Astrocyte of the cerebellum (primary cell): ENCODE results near the gene PSTPIP2.
A peak's percentile ranks its signal among the peaks of the same experiment; 100 is the strongest.
"Not testable (repeated sequence)": the region's sequence is repeated elsewhere in the genome, so short reads cannot be mapped to it uniquely, and the experiment has no call there.

Experiments used
- DNase-seq: peaks from one replicate; pipeline ENCODE4 v3.0.0-alpha.2; 2011; ENCODE audit warnings: low read depth
- H3K4me3 ChIP-seq: 2 replicates; pipeline ENCODE4 v1.5.1; 2011; ENCODE audit warnings: mild to moderate bottlenecking, low read depth, low read length, moderate library complexity
- in situ Hi-C: cut with HindIII; loops from 2 replicates; pipeline ENCODE4 v1.10.0; 2017; ENCODE audit warnings: low sequenced_read_pairs
- TF ChIP-seq, protein P1 (sequence below): IDR thresholded peaks from 2 replicates; pipeline ENCODE4 v1.5.1; 2012; ENCODE audit warnings: low read length, low read depth, moderate library complexity, mild to moderate bottlenecking; ENCODE audit errors: missing control alignments

The PSTPIP2 gene

DNA sequence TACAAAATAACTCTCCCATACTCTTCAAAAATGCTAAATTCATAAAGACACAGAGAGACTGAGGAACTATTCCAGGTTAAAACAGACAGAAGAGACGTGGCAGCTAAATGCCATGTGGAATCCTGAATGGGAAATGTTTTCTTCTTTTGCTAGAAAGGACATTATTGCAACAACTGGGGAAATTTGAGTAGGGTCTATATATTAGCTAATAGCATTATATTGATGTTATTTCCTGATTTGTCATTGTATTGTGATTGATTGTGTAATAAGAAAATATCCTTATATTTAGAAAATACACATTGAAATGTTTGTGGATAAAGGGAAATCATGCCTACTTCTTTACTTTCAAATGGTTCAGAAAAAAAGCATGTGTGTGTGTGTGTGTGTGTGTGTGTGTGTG, 23.4 kb downstream of the PSTPIP2 start:
- no peak overlapping the region for H3K4me3 ChIP-seq
- TF ChIP-seq, protein P1, sequence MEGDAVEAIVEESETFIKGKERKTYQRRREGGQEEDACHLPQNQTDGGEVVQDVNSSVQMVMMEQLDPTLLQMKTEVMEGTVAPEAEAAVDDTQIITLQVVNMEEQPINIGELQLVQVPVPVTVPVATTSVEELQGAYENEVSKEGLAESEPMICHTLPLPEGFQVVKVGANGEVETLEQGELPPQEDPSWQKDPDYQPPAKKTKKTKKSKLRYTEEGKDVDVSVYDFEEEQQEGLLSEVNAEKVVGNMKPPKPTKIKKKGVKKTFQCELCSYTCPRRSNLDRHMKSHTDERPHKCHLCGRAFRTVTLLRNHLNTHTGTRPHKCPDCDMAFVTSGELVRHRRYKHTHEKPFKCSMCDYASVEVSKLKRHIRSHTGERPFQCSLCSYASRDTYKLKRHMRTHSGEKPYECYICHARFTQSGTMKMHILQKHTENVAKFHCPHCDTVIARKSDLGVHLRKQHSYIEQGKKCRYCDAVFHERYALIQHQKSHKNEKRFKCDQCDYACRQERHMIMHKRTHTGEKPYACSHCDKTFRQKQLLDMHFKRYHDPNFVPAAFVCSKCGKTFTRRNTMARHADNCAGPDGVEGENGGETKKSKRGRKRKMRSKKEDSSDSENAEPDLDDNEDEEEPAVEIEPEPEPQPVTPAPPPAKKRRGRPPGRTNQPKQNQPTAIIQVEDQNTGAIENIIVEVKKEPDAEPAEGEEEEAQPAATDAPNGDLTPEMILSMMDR: no peak
- no peak for DNase-seq
- in situ Hi-C loops: no loop called here

DNA sequence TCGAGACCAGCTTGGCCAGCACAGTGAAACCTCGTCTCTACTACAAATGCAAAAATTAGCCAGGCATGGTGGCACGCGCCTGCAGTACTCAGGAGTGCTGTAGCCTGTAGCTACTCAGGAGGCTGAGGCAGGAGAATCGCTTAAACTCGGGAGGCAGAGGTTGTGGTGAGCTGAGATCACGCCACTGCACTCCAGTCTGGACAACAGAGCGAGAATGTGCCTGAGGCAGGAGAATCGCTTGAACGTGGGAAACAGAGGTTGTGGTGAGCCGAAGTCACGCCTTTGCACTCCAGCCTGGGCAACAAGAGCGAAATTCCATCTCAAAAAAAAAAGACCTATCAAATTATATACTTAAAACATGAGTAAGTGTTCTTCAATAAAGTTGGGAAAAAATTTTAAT, 24.7 kb downstream of the PSTPIP2 start:
- in situ Hi-C loops, H3K4me3 ChIP-seq, DNase-seq: not testable (repeated sequence)

DNA sequence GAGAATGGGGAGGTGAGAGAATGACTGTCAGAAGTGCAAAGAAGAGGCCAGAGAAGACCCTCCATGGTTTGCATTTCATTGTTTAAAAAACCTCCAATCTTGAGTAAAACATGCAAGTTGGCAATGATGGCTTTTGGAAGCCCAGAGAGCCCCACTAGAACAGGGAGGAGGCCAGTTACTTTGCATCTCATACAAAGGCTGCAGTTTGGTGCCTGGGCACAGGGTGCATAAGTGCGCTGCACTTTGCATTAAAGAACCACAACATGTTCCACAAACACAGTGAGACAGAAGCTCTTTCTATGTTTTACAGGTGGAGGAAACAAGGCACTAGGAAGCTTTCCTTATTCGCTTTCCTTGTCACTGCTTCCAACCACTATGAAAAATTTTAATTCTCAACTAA, 25.4 kb downstream of the PSTPIP2 start:
- DNase-seq: no peak
- TF ChIP-seq, protein P1: no peak
- in situ Hi-C loops: no loop called here
- no peak overlapping the region for H3K4me3 ChIP-seq

DNA sequence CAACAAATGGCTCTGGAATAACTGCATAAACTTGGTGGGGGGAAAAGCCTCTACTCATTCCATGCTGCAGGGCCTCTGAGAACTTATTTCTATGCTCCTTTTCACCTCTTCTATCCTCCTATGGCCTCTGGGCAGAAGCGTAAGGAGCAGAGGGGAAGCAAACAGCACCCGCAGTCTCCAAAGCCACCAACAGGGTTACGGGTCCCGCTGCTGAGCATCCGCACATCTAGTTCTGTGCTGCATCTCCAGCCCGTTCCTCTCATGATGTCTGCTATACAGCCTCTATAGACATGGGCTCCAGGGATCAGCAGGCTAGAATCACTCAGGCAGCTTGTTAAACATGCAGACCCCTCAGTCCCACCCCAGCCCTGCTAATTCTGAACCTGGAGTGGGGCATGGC, 25.9 kb downstream of the PSTPIP2 start:
- TF ChIP-seq, protein P1: no peak
- in situ Hi-C loops: no loop called here
- no peak for DNase-seq
- no peak overlapping the region for H3K4me3 ChIP-seq

DNA sequence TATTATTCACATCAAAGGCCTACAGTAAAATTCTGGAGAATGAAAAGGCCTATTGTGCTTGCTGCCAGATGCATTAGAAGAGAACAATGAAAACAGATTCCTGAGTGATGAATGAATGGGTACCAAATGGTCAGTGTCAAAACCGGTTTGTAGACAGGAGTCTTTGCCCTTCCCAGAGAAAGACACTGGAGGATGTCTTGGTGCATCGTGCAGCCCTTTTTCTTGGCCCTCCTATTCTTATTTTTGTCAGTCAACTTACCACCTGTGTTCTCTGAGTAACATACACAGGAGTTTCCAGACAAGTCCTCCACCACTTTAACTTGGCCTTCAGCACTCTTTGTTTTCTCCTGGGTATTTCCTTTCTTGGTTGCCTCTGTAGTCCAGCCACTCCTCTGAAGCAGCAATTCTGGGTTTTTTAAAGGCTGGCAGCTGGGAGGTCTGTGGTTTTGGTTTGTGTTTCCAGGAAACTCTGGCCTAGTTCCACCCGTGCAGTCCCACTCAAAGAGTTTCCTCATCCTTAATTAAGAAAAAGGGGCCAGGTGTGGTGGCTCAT, 29.4 kb downstream of the PSTPIP2 start:
- peak; percentile 83 for DNase-seq

DNA sequence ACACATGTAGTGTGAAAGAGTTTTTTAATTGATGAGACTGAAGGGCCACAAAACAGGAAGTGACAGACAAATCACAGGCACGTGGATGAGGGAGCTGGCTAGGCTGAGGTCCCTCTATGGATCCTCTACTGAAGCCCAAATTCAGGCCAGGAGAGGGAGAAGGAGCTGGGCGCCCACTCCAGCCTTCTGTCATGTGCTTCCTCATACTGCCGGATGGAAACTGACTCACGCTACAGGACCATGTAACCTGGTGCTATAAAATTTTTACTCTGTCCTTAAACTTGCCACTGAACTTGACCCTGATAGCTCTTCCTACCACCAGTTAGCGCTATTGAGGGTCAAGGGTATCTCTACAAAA, 31.3 kb downstream of the PSTPIP2 start:
- in situ Hi-C loops: no loop called here
- no peak for DNase-seq
- TF ChIP-seq, protein P1: no peak
- H3K4me3 ChIP-seq: no peak overlapping the region

More for the DNA sequence above, 29.4 kb downstream of the PSTPIP2 start:
- TF ChIP-seq, protein P1: no peak
- no peak overlapping the region for H3K4me3 ChIP-seq
- in situ Hi-C loops: no loop called here

DNA sequence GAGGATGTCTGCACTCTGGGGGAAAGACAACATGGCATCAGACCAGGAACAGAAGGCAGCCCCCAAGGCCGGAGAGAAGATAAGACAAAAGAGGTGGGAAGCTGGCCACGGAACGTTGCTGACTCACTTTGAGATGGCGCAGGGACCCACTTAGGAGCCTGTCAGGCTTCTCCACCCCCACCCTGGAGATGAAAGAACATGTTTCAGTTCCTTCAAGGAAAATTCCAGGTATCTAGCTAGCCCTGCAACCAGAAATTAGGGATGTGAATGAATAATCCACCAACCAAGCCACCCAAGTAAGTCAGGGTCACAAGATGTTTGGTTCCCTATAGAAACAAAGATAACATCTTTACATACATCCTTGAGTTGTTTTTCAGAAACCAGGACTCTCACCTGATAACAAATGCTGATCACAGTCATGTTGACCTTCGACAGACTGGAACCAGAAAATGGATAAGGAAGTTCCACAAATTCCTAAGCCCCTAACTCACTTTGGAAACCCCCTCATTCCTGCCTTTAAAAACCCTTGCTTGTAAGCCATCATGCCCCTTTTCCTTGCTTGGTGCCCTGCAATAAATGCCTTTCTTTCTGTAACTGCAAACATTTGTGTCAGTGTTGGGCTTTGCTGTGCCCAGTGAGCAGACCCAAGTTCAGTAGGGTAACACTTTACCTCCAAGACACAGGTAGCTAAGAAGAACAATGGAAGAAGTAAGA, 31.9 kb downstream of the PSTPIP2 start:
- in situ Hi-C loops: no loop called here
- DNase-seq: no peak
- TF ChIP-seq, protein P1: no peak
- H3K4me3 ChIP-seq: no peak overlapping the region
